Activated T-cell treated with anti-CD3 and anti-CD28 coated beads, Interleukin-2, amount 50 U/mL, for 48 hours (primary cell): ENCODE data around the gene RC3H1.
"Not testable (repeated sequence)": the region's sequence is repeated elsewhere in the genome, so short reads cannot be mapped to it uniquely, and the experiment has no call there.

Experiments used
- DNase-seq, 2 experiments: peaks; one replicate each; pipeline ENCODE4 v3.0.0-alpha.2; 2020

RC3H1 gene, protein sequence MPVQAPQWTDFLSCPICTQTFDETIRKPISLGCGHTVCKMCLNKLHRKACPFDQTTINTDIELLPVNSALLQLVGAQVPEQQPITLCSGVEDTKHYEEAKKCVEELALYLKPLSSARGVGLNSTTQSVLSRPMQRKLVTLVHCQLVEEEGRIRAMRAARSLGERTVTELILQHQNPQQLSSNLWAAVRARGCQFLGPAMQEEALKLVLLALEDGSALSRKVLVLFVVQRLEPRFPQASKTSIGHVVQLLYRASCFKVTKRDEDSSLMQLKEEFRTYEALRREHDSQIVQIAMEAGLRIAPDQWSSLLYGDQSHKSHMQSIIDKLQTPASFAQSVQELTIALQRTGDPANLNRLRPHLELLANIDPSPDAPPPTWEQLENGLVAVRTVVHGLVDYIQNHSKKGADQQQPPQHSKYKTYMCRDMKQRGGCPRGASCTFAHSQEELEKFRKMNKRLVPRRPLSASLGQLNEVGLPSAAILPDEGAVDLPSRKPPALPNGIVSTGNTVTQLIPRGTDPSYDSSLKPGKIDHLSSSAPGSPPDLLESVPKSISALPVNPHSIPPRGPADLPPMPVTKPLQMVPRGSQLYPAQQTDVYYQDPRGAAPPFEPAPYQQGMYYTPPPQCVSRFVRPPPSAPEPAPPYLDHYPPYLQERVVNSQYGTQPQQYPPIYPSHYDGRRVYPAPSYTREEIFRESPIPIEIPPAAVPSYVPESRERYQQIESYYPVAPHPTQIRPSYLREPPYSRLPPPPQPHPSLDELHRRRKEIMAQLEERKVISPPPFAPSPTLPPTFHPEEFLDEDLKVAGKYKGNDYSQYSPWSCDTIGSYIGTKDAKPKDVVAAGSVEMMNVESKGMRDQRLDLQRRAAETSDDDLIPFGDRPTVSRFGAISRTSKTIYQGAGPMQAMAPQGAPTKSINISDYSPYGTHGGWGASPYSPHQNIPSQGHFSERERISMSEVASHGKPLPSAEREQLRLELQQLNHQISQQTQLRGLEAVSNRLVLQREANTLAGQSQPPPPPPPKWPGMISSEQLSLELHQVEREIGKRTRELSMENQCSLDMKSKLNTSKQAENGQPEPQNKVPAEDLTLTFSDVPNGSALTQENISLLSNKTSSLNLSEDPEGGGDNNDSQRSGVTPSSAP

DNA sequence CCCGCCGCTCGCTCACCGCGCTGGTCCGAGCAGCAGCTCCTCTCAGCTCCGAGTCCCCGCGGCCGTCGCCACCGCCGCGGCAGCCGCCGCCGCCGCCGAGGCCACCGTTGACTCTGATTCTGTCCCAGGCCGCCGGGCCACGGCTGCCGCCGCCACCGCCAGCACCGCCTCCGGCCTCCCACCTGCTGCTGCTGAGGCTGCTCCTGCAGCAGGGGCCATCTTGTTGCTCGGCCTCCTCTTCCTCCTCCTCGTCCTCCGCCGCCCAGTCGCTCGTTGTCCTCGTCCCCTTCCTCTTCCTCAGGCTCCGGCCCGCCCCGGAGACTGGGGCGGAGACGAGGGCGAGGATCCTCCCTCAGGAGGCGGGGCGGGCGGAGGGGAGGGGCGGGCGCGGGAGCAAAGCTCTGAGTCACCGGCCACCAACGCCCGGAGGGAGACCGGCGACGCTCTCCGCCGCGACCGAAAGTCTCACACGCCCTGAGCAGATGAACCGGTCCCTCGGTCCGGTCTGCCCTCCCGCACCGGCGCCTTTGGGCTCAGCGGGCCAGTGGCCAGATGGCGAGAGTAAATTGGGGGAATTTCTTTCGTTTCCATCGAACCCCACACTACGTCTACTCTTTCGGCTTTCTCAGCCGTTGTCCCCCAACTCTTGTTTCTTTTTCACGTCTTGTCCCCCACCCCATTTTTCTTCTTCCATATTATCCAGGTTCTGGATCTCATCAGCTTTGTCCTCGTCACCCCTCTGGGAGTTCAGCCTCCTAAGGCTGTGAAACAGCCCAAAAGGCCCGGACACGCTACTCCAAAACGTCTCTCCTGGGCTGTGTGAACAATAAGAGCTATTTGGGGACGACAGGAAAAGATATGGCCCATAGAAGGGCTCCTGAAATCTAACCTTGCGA, at the start of gene RC3H1:
RC3H1 (minus strand) TSS at position 278 of the 896 bp plus-strand sequence. CDS start 29,372 bp downstream, outside the sequence.
- DNase-seq, result peak; percentile 91 to 94

- no peak for DNase-seq
Measured at GRCh38 chr1:174070614-174071013, 48.5 kb upstream of the RC3H1 start.

- no peak for DNase-seq
Measured at GRCh38 chr1:174068000-174068399, 45.8 kb upstream of the RC3H1 start.

GRCh38 chr1:174060090-174060489, 37.9 kb upstream of the RC3H1 start:
- DNase-seq, result no peak

- no peak for DNase-seq
Measured at GRCh38 chr1:174058624-174059023, 36.5 kb upstream of the RC3H1 start.

- not testable (repeated sequence) for DNase-seq
Measured at GRCh38 chr1:174056609-174057008, 34.5 kb upstream of the RC3H1 start.

DNA sequence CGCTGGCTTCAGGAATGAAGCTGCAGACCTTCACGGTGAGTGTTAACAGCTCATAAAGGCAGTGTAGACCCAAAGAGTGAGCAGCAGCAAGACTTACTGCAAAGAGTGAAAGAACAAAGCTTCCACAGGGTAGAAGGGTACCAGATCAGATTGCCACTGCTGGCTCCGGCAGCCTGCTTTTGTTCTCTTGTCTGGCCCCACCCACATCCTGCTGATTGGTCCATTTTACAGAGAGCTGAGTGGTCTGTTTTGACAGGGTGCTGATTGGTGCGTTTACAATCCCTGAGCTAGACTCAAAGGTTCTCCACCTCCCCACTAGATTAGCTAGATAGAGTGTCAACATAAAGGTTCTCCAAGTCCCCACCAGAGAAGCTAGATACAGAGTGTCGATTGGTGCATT, 33.6 kb upstream of the RC3H1 start:
- DNase-seq, result not testable (repeated sequence)

DNA sequence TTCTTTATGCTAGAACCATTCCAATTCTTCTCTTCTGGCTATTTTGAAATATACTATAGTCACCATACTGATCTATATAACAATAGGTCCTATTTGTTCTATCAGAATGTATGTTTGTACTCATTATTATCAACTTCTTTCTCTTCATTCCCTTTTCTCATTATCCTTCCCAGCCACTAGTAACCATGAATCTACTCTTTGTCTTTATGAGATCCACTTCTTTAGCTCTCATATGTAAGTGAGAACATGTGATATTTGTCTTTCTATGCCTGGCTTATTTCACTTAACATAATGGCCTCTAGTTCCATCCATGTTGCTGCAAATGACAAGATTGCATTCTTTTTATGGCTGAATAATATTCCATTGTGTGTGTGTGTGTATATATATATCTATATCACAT, 31.7 kb upstream of the RC3H1 start:
- no peak for DNase-seq

- DNase-seq, result no peak
Measured at GRCh38 chr1:174052621-174053020, 30.5 kb upstream of the RC3H1 start.

GRCh38 chr1:174051956-174052355, 29.8 kb upstream of the RC3H1 start:
- no peak for DNase-seq

GRCh38 chr1:174049514-174049913, 27.4 kb upstream of the RC3H1 start:
- no peak for DNase-seq

GRCh38 chr1:174044418-174045222, 22.5 kb upstream of the RC3H1 start:
- DNase-seq, result no peak

GRCh38 chr1:174042509-174042908, 20.4 kb upstream of the RC3H1 start:
- DNase-seq, result not testable (repeated sequence)

- DNase-seq, result no peak
Measured at GRCh38 chr1:174041369-174041768, 19.2 kb upstream of the RC3H1 start.

DNA sequence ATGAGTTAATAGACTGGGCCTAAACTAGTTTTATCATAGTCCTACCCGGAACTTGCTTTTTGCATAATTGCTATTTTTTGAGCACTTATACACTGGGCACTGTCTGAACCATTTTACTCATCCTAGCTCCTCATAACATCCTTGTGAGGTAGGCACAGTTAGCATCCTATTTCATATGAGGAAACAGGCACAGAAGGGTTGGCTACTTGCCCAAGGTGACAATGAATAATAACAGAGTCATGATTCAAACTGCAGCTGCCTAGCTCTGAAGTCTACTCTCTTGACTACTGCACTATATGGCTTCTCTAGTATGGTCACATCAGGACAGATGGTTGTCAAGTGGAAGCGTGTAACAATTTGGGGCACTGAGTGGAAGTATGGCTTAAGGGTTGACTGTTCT, 18.2 kb upstream of the RC3H1 start:
- no peak for DNase-seq

- no peak for DNase-seq
Measured at GRCh38 chr1:174039027-174039426, 16.9 kb upstream of the RC3H1 start.

DNA sequence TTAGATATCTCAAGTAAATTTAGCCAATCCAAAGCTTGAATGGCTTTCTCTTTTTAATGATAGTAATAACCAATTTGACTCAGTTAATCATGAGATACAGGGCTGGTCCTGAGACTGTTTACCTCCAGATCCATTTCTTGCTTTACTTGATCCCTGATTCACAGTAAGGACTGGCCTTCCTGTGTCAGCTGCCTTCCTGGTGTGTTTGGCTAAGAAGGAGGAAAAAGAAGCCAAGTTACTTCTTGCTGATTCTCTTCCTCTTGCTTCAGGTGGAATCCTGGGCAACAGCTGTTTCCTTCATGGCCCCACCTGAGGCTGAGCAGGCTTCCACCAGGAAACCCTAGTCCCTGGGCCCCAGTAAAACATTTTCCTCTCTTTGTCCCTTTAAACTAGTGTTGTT, 14.6 kb upstream of the RC3H1 start:
- DNase-seq, result no peak

DNA sequence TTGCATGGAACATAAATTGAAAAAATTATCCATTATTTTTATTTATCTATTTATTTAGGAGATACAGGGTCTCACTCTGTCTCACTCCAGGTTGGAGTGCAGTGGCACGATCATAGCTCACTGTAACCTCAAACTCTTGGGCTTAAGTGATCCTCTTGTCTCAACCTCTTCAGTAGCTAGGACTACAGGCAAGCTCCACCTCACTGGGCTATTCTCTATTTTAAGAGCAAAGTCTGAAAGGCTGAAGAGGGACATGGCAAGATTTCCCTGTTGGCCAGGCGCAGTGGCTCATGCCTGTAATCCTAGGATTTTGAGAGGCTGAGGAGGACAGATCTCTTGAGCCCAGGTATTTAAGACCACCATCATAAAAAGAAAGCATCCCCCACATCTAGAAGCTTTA, 14.0 kb upstream of the RC3H1 start:
- no peak for DNase-seq

DNA sequence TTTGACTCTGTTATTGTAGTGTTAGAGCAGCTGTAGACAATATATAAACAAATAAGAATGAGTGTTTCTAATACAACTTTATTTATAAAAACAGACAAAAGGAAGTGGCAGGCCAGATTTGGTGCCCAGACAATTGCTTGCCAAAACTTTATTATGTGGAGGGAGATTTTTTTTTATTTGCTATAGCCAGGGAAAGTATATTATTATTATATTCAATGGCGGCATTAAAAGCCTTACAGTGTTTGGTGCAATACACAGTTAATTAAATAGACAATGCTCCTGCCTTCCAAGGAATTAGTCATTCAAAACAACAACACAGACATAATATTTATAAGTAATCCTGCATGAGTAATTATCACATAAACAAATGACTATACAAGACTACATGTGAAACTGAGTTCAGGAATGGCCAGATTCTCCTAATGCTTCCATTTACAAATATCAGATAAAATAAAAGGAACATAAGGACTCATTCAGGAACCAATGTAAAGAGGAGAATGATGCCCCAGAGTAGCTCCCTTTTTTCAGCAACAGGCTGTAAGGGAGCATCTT, 10.6 kb upstream of the RC3H1 start:
- DNase-seq, result no peak

GRCh38 chr1:174031099-174031498, 8.9 kb upstream of the RC3H1 start:
- no peak for DNase-seq

- DNase-seq, result no peak
Measured at GRCh38 chr1:174028495-174028894, 6.3 kb upstream of the RC3H1 start.
